Nephron progenitor cell (in vitro differentiated cells): ENCODE measurements around the gene RUNX2.

Experiments
- DNase-seq: peaks from one replicate; pipeline ENCODE4 v3.0.0; 2021
- H3K27ac Mint-ChIP-seq: 2 replicates; pipeline ENCODE4 v1.8.0; 2021; ENCODE audit warnings: mild to moderate bottlenecking, moderate library complexity, mixed read lengths
- H3K27me3 Mint-ChIP-seq: 2 replicates; pipeline ENCODE4 v1.8.0; 2021; ENCODE audit warnings: mild to moderate bottlenecking, low read depth, mixed read lengths; ENCODE audit not compliant: poor library complexity
- H3K36me3 Mint-ChIP-seq: 2 replicates; pipeline ENCODE4 v1.8.0; 2021; ENCODE audit warnings: low read depth, mixed read lengths
- H3K4me1 Mint-ChIP-seq: 2 replicates; pipeline ENCODE4 v1.8.0; 2021; ENCODE audit warnings: mixed read lengths
- H3K4me3 Mint-ChIP-seq: 2 replicates; pipeline ENCODE4 v1.8.0; 2021; ENCODE audit warnings: mild to moderate bottlenecking, moderate library complexity, mixed read lengths
- H3K9me3 Mint-ChIP-seq: 2 replicates; pipeline ENCODE4 v1.8.0; 2021; ENCODE audit warnings: mild to moderate bottlenecking, moderate library complexity, mixed read lengths
- CTCF ChIP-seq: fragments of 200-600 bp; sonication (generic); IDR thresholded peaks from 2 replicates; pipeline ENCODE4 v1.5.0; 2021; ENCODE audit warnings: antibody characterized with exemption

Gene RUNX2

GRCh38 chr6:45562171-45562570, 234.0 kb downstream of the RUNX2 start:
- Mint-ChIP-seq H3K27me3 (peaks cover 16% of the 10 kb centered on the region), H3K9me3 (no peaks in the 10 kb centered on the region), H3K4me3 (no peak overlapping the region), H3K27ac (no peak overlapping the region), H3K36me3 (no peaks in the 10 kb centered on the region), H3K4me1 (peaks cover 24% of the 10 kb centered on the region)
- TF ChIP-seq CTCF: no peak
- DNase-seq: no peak

GRCh38 chr6:45563041-45563440, 234.9 kb downstream of the RUNX2 start:
- no peak overlapping the region for H3K4me3 Mint-ChIP-seq
- no peak overlapping the region for H3K27ac Mint-ChIP-seq
- no peak for TF ChIP-seq CTCF
- no peaks in the 10 kb centered on the region for H3K9me3 Mint-ChIP-seq
- no peaks in the 10 kb centered on the region for H3K36me3 Mint-ChIP-seq
- H3K4me1 Mint-ChIP-seq: peaks cover 21% of the 10 kb centered on the region
- no peak for DNase-seq
- peaks cover 16% of the 10 kb centered on the region for H3K27me3 Mint-ChIP-seq

- Mint-ChIP-seq H3K4me3 (no peak overlapping the region), H3K27ac (no peak overlapping the region)
- no peak for TF ChIP-seq CTCF
Observed at GRCh38 chr6:45563844-45564243, 235.7 kb downstream of the RUNX2 start.

GRCh38 chr6:45566882-45567281, 238.8 kb downstream of the RUNX2 start:
- no peak for TF ChIP-seq CTCF
- Mint-ChIP-seq H3K27me3 (peaks cover 21% of the 10 kb centered on the region), H3K27ac (no peak overlapping the region), H3K9me3 (no peaks in the 10 kb centered on the region), H3K4me1 (peaks cover 28% of the 10 kb centered on the region), H3K36me3 (no peaks in the 10 kb centered on the region), H3K4me3 (no peak overlapping the region)
- no peak for DNase-seq

More at GRCh38 chr6:45563844-45564243, 235.7 kb downstream of the RUNX2 start:
- no peaks in the 10 kb centered on the region for H3K36me3 Mint-ChIP-seq
- peaks cover 24% of the 10 kb centered on the region for H3K4me1 Mint-ChIP-seq
- H3K27me3 Mint-ChIP-seq: peaks cover 16% of the 10 kb centered on the region
- no peak for DNase-seq
- no peaks in the 10 kb centered on the region for H3K9me3 Mint-ChIP-seq

- H3K9me3 Mint-ChIP-seq: no peaks in the 10 kb centered on the region
- no peak for TF ChIP-seq CTCF
- H3K4me1 Mint-ChIP-seq: peaks cover 26% of the 10 kb centered on the region
- no peaks in the 10 kb centered on the region for H3K36me3 Mint-ChIP-seq
- no peak overlapping the region for H3K4me3 Mint-ChIP-seq
- H3K27ac Mint-ChIP-seq: no peak overlapping the region
- H3K27me3 Mint-ChIP-seq: peaks cover 17% of the 10 kb centered on the region
- no peak for DNase-seq
Observed at GRCh38 chr6:45567879-45568278, 239.7 kb downstream of the RUNX2 start.

- TF ChIP-seq CTCF: no peak
- Mint-ChIP-seq H3K27me3 (peaks cover 14% of the 10 kb centered on the region), H3K4me3 (no peak overlapping the region), H3K4me1 (peaks cover 20% of the 10 kb centered on the region), H3K36me3 (no peaks in the 10 kb centered on the region), H3K27ac (no peak overlapping the region), H3K9me3 (no peaks in the 10 kb centered on the region)
- no peak for DNase-seq
Observed at GRCh38 chr6:45568626-45569025, 240.5 kb downstream of the RUNX2 start.
